Nucleus accumbens (tissue), 56 donors: ENCODE measurements around the gene DGCR2.
"Not testable (repeated sequence)": the region's sequence is repeated elsewhere in the genome, so short reads cannot be mapped to it uniquely, and the experiment has no call there.

ENCODE experiments used
- DNase-seq, 56 donors: peaks; one replicate each; lab custom pipeline; 2025; lab: John Stamatoyannopoulos, UW

DGCR2 gene

GRCh38 chr22:19086896-19087295 is 35.3 kb downstream of the DGCR2 start:
- no peak for DNase-seq

GRCh38 chr22:19086417-19086816 is 35.8 kb downstream of the DGCR2 start:
- DNase-seq, result no peak

GRCh38 chr22:19085233-19085718 is 36.9 kb downstream of the DGCR2 start:
- DNase-seq, result no peak

- DNase-seq, result not testable (repeated sequence)
Measured at GRCh38 chr22:19084586-19084985, 37.6 kb downstream of the DGCR2 start.

GRCh38 chr22:19084126-19084525 is 38.1 kb downstream of the DGCR2 start:
- not testable (repeated sequence) for DNase-seq

GRCh38 chr22:19082793-19083192 is 39.4 kb downstream of the DGCR2 start:
- DNase-seq, result no peak

GRCh38 chr22:19082101-19082500 is 40.1 kb downstream of the DGCR2 start:
- no peak for DNase-seq

GRCh38 chr22:19081351-19081750 is 40.9 kb downstream of the DGCR2 start:
- DNase-seq, result no peak

- DNase-seq, result no peak
Measured at GRCh38 chr22:19080853-19081252, 41.4 kb downstream of the DGCR2 start.

GRCh38 chr22:19079691-19080090 is 42.5 kb downstream of the DGCR2 start:
- no peak for DNase-seq

- DNase-seq, result no peak
Measured at GRCh38 chr22:19075404-19075803, 46.8 kb downstream of the DGCR2 start.

- DNase-seq, result not testable (repeated sequence)
Measured at GRCh38 chr22:19072853-19073252, 49.4 kb downstream of the DGCR2 start.

- DNase-seq, result no peak
Measured at GRCh38 chr22:19070397-19071169, 51.6 kb downstream of the DGCR2 start.

GRCh38 chr22:19069451-19069850 is 52.8 kb downstream of the DGCR2 start:
- DNase-seq, result no peak

- DNase-seq, result no peak
Measured at GRCh38 chr22:19068784-19069271, 53.4 kb downstream of the DGCR2 start.

GRCh38 chr22:19067696-19068348 is 54.4 kb downstream of the DGCR2 start:
- DNase-seq, result no peak

GRCh38 chr22:19066531-19067271 is 55.5 kb downstream of the DGCR2 start:
- no peak for DNase-seq

GRCh38 chr22:19065929-19066328 is 56.3 kb downstream of the DGCR2 start:
- DNase-seq, result no peak

- no peak for DNase-seq
Measured at GRCh38 chr22:19065298-19065859, 56.8 kb downstream of the DGCR2 start.

GRCh38 chr22:19064354-19065054 is 57.7 kb downstream of the DGCR2 start:
- no peak for DNase-seq
